22Rv1 (cell line): ENCODE measurements around the gene TMPO.
"Not testable (repeated sequence)": the region's sequence is repeated elsewhere in the genome, so short reads cannot be mapped to it uniquely, and the experiment has no call there.

Experiments
- H3K27ac ChIP-seq: fragments of 450-650 bp; 2 replicates; pipeline ENCODE4 v1.5.1; 2017
- CTCF ChIP-seq: fragments of 450-650 bp; IDR thresholded peaks from 2 replicates; pipeline ENCODE4 v1.5.1; 2017; ENCODE audit warnings: mild to moderate bottlenecking
- ZFX ChIP-seq: fragments of 450-650 bp; IDR thresholded peaks from 2 replicates; pipeline ENCODE4 v1.6.1; 2017; ENCODE audit warnings: antibody characterized with exemption, borderline replicate concordance

TMPO gene

GRCh38 chr12:98492580-98493140 is 22.7 kb upstream of the TMPO start:
- TF ChIP-seq ZFX (no peak), CTCF (no peak)
- peak overlapping the region; percentile 10; the same call in 1 of the 2 replicates for H3K27ac ChIP-seq

GRCh38 chr12:98501266-98501629 is 14.1 kb upstream of the TMPO start:
- peak overlapping the region; percentile 99 for H3K27ac ChIP-seq

DNA sequence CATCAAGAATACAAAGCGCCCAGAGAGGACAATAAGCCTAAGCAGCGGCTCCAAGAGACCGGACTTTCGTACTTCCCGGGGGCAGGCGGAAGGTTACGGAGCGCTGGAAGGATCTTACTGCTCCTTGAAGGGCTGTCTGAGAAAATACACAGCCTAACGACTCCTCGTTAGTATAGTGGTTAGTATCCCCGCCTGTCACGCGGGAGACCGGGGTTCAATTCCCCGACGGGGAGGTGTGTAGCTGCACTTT is 12.1 kb upstream of the TMPO start:
- no peak for TF ChIP-seq ZFX
- no peak for TF ChIP-seq CTCF
- peak overlapping the region; percentile 99 for H3K27ac ChIP-seq

GRCh38 chr12:98503592-98504367 is 11.6 kb upstream of the TMPO start:
- TF ChIP-seq ZFX (no peak), CTCF (no peak)
- H3K27ac ChIP-seq, result peak overlapping the region; percentile 99

DNA sequence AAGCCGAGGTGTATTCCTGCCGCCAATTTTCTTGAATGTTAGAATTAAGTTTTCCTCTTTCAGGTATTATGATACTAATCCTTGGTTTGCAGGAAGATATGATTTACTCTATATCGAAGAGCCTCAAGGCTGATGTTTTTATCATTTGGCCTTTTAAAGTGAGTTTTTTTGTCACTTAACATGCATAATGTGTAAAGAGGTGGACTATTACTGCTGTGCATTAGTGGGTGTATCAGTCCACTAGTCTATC is 11.1 kb upstream of the TMPO start:
- H3K27ac ChIP-seq, result peak overlapping the region; percentile 99
- no peak for TF ChIP-seq CTCF
- TF ChIP-seq ZFX, result no peak

GRCh38 chr12:98509063-98509462 is 6.3 kb upstream of the TMPO start:
- no peak overlapping the region for H3K27ac ChIP-seq
- TF ChIP-seq ZFX, result no peak
- TF ChIP-seq CTCF, result no peak

GRCh38 chr12:98511806-98512205 is 3.6 kb upstream of the TMPO start:
- H3K27ac ChIP-seq, result not testable (repeated sequence)

- TF ChIP-seq ZFX, result no peak
- TF ChIP-seq CTCF, result no peak
- H3K27ac ChIP-seq, result peak overlapping the region; percentile 99
Observed at GRCh38 chr12:98513379-98514322, 1.7 kb upstream of the TMPO start.
